Measurements from ENCODE around the gene MAML1.

- TF ChIP-seq EZH2 (IDR thresholded peaks at IDR 0.05; ENCODE audit: low read length, unreplicated experiment), result no peak
- TF ChIP-seq CTCF (conservative IDR thresholded peaks at IDR 0.05; ENCODE audit: low read depth, low read length), result no peak
These were observed 32.8 kb downstream of the MAML1 start for GRCh38 chr5:179765400-179765799.
